ENCODE measurements around the gene SLC27A1.
"Not testable (repeated sequence)": the region's sequence is repeated elsewhere in the genome, so short reads cannot be mapped to it uniquely, and the experiment has no call there.

The SLC27A1 gene

DNA sequence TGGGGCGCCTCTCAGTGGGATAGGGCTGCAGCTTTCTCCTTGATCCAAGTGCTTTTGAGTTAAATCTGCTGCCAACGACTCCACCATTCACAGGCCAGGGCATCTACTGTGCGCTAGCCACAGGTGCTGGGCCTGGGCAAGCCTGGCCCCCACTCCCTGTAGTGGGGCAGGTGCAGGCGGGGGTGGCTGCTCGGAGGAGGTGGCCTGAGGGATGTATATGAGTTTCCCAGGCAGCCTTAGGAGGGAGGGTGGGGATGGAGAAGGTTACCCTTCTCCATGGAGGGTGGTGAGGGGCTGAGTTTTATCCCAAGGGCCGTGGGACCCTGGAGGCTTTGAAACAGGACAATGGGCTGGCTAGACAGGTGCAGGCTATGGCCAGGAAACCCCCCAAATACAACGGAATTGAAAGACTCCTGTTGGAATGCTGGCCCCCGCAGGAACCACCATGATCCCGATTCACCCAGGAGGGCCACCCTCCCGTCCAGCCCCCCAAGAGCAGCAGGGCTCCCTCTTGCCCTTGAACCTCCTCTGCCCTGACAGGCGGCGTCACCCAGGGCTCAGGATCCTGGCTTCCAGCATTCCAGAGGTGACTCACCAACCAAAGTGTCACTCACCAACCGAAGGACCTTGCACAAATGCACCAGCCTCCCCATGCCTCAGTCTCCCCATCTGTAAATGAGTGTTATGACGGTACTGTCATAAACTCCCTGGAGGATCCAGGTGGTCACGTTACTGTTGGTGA lies 45.3 kb downstream of the SLC27A1 start:
- no CpG with 5 or more reads among the region's 15 CpGs for WGBS, 2 donors (ENCODE audit: extremely low coverage in 2 of 2, insufficient read length in 2 of 2, insufficient replicate concordance in 1 of 2)
- Histone ChIP-seq H3K27ac (replicated peaks; ENCODE audit: low read length) (no peak overlapping the region), H3K27me3 (ENCODE audit: control insufficient read depth in 3 of 3, insufficient read depth in 3 of 3, low read depth in 1 of 3, low read length in 3 of 3) (no peaks in the 10 kb centered on the region), H3K4me3 (ENCODE audit: low read length in 2 of 2) (no peak overlapping the region), H3K36me3 (replicated peaks in 1 of 2; ENCODE audit: control insufficient read depth in 2 of 2, insufficient read depth in 2 of 2, low read length in 2 of 2) (peaks cover 17 to 50% of the 10 kb centered on the region in 2 donors), H3K18ac (ENCODE audit: low read length) (no peak overlapping the region), H3K9me3 (replicated peaks in 1 of 2; ENCODE audit: control insufficient read depth in 2 of 2, insufficient read depth in 1 of 2, low read depth in 1 of 2, low read length in 2 of 2) (peaks cover 13 to 23% of the 10 kb centered on the region in 2 donors), H3K4ac (ENCODE audit: low read length) (peak overlapping the region; percentile 84), H3K9ac (ENCODE audit: low read depth, low read length, poor library complexity) (no peak overlapping the region), H2AFZ (ENCODE audit: low read length) (no peak overlapping the region), H4K91ac (ENCODE audit: low read depth, low read length, poor library complexity) (no peak overlapping the region), H3K79me1 (ENCODE audit: low read depth, low read length) (peaks cover 10% of the 10 kb centered on the region), H2BK120ac (ENCODE audit: low read depth, low read length) (no peak overlapping the region), H2BK12ac (ENCODE audit: low read length) (no peak overlapping the region), H3K4me2 (ENCODE audit: insufficient read depth, low read length, poor library complexity, severe bottlenecking) (no peak overlapping the region), H3K14ac (ENCODE audit: low read length) (peak overlapping the region; percentile 31), H3K4me1 (ENCODE audit: control insufficient read depth in 2 of 2, insufficient read depth in 1 of 2, low read depth in 1 of 2, low read length in 2 of 2) (peaks cover 5 to 9% of the 10 kb centered on the region in 2 donors), H4K8ac (ENCODE audit: low read depth, low read length) (no peak overlapping the region), H3K23ac (ENCODE audit: low read depth, low read length, poor library complexity) (peak overlapping the region; percentile 65), H2AK5ac (ENCODE audit: low read depth, low read length) (no peak overlapping the region), H2BK15ac (ENCODE audit: low read length) (no peak overlapping the region), H2BK5ac (ENCODE audit: low read length) (no peak overlapping the region)
- no peak for DNase-seq (ENCODE audit: low spot score)

- no peak overlapping the region for H2AFZ ChIP-seq (ENCODE audit: low read length)
- H2BK12ac ChIP-seq (ENCODE audit: low read length): no peak overlapping the region
- no peak overlapping the region for H3K4me3 ChIP-seq (ENCODE audit: low read length in 2 of 2)
- H3K4me2 ChIP-seq (ENCODE audit: insufficient read depth, low read length, poor library complexity, severe bottlenecking): no peak overlapping the region
- no peak overlapping the region for H2BK120ac ChIP-seq (ENCODE audit: low read depth, low read length)
- H3K9ac ChIP-seq (ENCODE audit: low read depth, low read length, poor library complexity): no peak overlapping the region
- H3K14ac ChIP-seq (ENCODE audit: low read length): no peak overlapping the region
- H3K9me3 ChIP-seq (replicated peaks in 1 of 2; ENCODE audit: control insufficient read depth in 2 of 2, insufficient read depth in 1 of 2, low read depth in 1 of 2, low read length in 2 of 2): peaks cover 13 to 22% of the 10 kb centered on the region in 2 donors
- H3K23ac ChIP-seq (ENCODE audit: low read depth, low read length, poor library complexity): no peak overlapping the region
- H3K4me1 ChIP-seq (ENCODE audit: control insufficient read depth in 2 of 2, insufficient read depth in 1 of 2, low read depth in 1 of 2, low read length in 2 of 2): peaks cover 0 to 3% of the 10 kb centered on the region in 2 donors
- DNase-seq (ENCODE audit: low spot score): no peak
- H3K27ac ChIP-seq (replicated peaks; ENCODE audit: low read length): no peak overlapping the region
- no peak overlapping the region for H3K4ac ChIP-seq (ENCODE audit: low read length)
- peaks cover 17 to 54% of the 10 kb centered on the region in 2 donors for H3K36me3 ChIP-seq (replicated peaks in 1 of 2; ENCODE audit: control insufficient read depth in 2 of 2, insufficient read depth in 2 of 2, low read length in 2 of 2)
- no peak overlapping the region for H3K18ac ChIP-seq (ENCODE audit: low read length)
- no CpG with 5 or more reads among the region's 1 CpG for WGBS, 2 donors (ENCODE audit: extremely low coverage in 2 of 2, insufficient read length in 2 of 2, insufficient replicate concordance in 1 of 2)
- H2BK15ac ChIP-seq (ENCODE audit: low read length): no peak overlapping the region
- no peaks in the 10 kb centered on the region for H3K27me3 ChIP-seq (ENCODE audit: control insufficient read depth in 3 of 3, insufficient read depth in 3 of 3, low read depth in 1 of 3, low read length in 3 of 3)
- H2AK5ac ChIP-seq (ENCODE audit: low read depth, low read length): no peak overlapping the region
- H2BK5ac ChIP-seq (ENCODE audit: low read length): no peak overlapping the region
- no peak overlapping the region for H4K91ac ChIP-seq (ENCODE audit: low read depth, low read length, poor library complexity)
- H3K79me1 ChIP-seq (ENCODE audit: low read depth, low read length): peaks cover 9% of the 10 kb centered on the region
- H4K8ac ChIP-seq (ENCODE audit: low read depth, low read length): no peak overlapping the region
These were observed 47.6 kb downstream of the SLC27A1 start for GRCh38 chr19:17517898-17518297.

- not testable (repeated sequence) for H3K18ac ChIP-seq (ENCODE audit: low read length); H2AFZ ChIP-seq (ENCODE audit: low read length); H2BK5ac ChIP-seq (ENCODE audit: low read length); H3K9ac ChIP-seq (ENCODE audit: low read depth, low read length, poor library complexity); H3K14ac ChIP-seq (ENCODE audit: low read length); H3K27ac ChIP-seq (replicated peaks; ENCODE audit: low read length); H3K27me3 ChIP-seq (ENCODE audit: control insufficient read depth in 3 of 3, insufficient read depth in 3 of 3, low read depth in 1 of 3, low read length in 3 of 3); H3K4me2 ChIP-seq (ENCODE audit: insufficient read depth, low read length, poor library complexity, severe bottlenecking); H4K8ac ChIP-seq (ENCODE audit: low read depth, low read length); H2AK5ac ChIP-seq (ENCODE audit: low read depth, low read length); H2BK120ac ChIP-seq (ENCODE audit: low read depth, low read length); H3K4ac ChIP-seq (ENCODE audit: low read length); H3K4me1 ChIP-seq (ENCODE audit: control insufficient read depth in 2 of 2, insufficient read depth in 1 of 2, low read depth in 1 of 2, low read length in 2 of 2); DNase-seq (ENCODE audit: low spot score); H3K23ac ChIP-seq (ENCODE audit: low read depth, low read length, poor library complexity); H3K4me3 ChIP-seq (ENCODE audit: low read length in 2 of 2); H4K91ac ChIP-seq (ENCODE audit: low read depth, low read length, poor library complexity); H2BK15ac ChIP-seq (ENCODE audit: low read length); H2BK12ac ChIP-seq (ENCODE audit: low read length)
- Histone ChIP-seq H3K9me3 (replicated peaks in 1 of 2; ENCODE audit: control insufficient read depth in 2 of 2, insufficient read depth in 1 of 2, low read depth in 1 of 2, low read length in 2 of 2) (peaks cover 13 to 22% of the 10 kb centered on the region in 2 donors), H3K79me1 (ENCODE audit: low read depth, low read length) (peaks cover 10% of the 10 kb centered on the region), H3K36me3 (replicated peaks in 1 of 2; ENCODE audit: control insufficient read depth in 2 of 2, insufficient read depth in 2 of 2, low read length in 2 of 2) (peaks cover 17 to 53% of the 10 kb centered on the region in 2 donors)
- no CpG with 5 or more reads among the region's 8 CpGs for WGBS, 2 donors (ENCODE audit: extremely low coverage in 2 of 2, insufficient read length in 2 of 2, insufficient replicate concordance in 1 of 2)
These were observed 48.3 kb downstream of the SLC27A1 start for GRCh38 chr19:17518654-17519053.

DNA sequence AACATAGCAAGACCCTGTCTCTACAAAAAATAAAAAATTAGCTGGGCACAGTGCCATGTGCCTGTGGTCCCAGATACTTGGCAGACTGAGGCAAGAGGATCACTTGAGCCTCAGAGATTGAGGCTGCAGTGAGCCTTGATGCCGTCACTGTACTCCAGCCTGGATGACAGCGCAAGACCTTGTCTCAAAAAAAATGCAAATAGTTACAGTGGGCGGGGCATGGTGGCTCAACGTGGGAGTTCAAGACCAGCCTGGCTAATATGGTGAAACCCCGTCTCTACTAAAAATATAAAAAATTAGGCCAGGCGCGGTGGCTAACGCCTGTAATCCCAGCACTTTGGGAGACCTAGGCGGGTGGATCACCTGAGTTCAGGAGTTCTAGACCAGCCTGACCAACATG lies 49.6 kb downstream of the SLC27A1 start:
- Histone ChIP-seq H2AK5ac (ENCODE audit: low read depth, low read length) (no peak overlapping the region), H3K9ac (ENCODE audit: low read depth, low read length, poor library complexity) (no peak overlapping the region), H3K4ac (ENCODE audit: low read length) (no peak overlapping the region), H2BK15ac (ENCODE audit: low read length) (no peak overlapping the region), H4K91ac (ENCODE audit: low read depth, low read length, poor library complexity) (no peak overlapping the region), H2BK5ac (ENCODE audit: low read length) (no peak overlapping the region), H3K9me3 (replicated peaks in 1 of 2; ENCODE audit: control insufficient read depth in 2 of 2, insufficient read depth in 1 of 2, low read depth in 1 of 2, low read length in 2 of 2) (peaks cover 13 to 22% of the 10 kb centered on the region in 2 donors), H3K4me1 (ENCODE audit: control insufficient read depth in 2 of 2, insufficient read depth in 1 of 2, low read depth in 1 of 2, low read length in 2 of 2) (no peaks in the 10 kb centered on the region), H3K36me3 (replicated peaks in 1 of 2; ENCODE audit: control insufficient read depth in 2 of 2, insufficient read depth in 2 of 2, low read length in 2 of 2) (peaks cover 20 to 53% of the 10 kb centered on the region in 2 donors), H3K23ac (ENCODE audit: low read depth, low read length, poor library complexity) (no peak overlapping the region), H4K8ac (ENCODE audit: low read depth, low read length) (no peak overlapping the region), H2BK120ac (ENCODE audit: low read depth, low read length) (no peak overlapping the region), H3K79me1 (ENCODE audit: low read depth, low read length) (peaks cover 10% of the 10 kb centered on the region), H3K4me3 (ENCODE audit: low read length in 2 of 2) (no peak overlapping the region), H2AFZ (ENCODE audit: low read length) (no peak overlapping the region), H3K4me2 (ENCODE audit: insufficient read depth, low read length, poor library complexity, severe bottlenecking) (no peak overlapping the region), H3K27ac (replicated peaks; ENCODE audit: low read length) (no peak overlapping the region), H3K18ac (ENCODE audit: low read length) (no peak overlapping the region), H2BK12ac (ENCODE audit: low read length) (no peak overlapping the region), H3K14ac (ENCODE audit: low read length) (no peak overlapping the region), H3K27me3 (ENCODE audit: control insufficient read depth in 3 of 3, insufficient read depth in 3 of 3, low read depth in 1 of 3, low read length in 3 of 3) (peaks cover 0 to 2% (median 0%) of the 10 kb centered on the region in 3 experiments)
- no peak for DNase-seq (ENCODE audit: low spot score)
- WGBS, 2 donors (ENCODE audit: extremely low coverage in 2 of 2, insufficient read length in 2 of 2, insufficient replicate concordance in 1 of 2): no CpG with 5 or more reads among the region's 9 CpGs

All from neuronal stem cell (in vitro differentiated cells).